Ectodermal cell (in vitro differentiated cells): ENCODE results near the gene ZBED1.
"Not testable (repeated sequence)": the region's sequence is repeated elsewhere in the genome, so short reads cannot be mapped to it uniquely, and the experiment has no call there.

ENCODE experiments used
- H3K27ac ChIP-seq: 2 replicates; pipeline ENCODE4 v1.7.0; 2013; ENCODE audit warnings: mild to moderate bottlenecking, low read depth, low read length; ENCODE audit not compliant: insufficient read depth, poor library complexity, severe bottlenecking
- H3K27me3 ChIP-seq: 2 replicates; pipeline ENCODE4 v1.7.0; 2013; ENCODE audit warnings: mild to moderate bottlenecking, low read length; ENCODE audit not compliant: insufficient read depth, control insufficient read depth, poor library complexity, severe bottlenecking
- H3K36me3 ChIP-seq: one replicate; pipeline ENCODE4 v1.7.0; 2013; ENCODE audit warnings: low read length; ENCODE audit not compliant: control insufficient read depth, insufficient read depth
- H3K4me1 ChIP-seq: one replicate; pipeline ENCODE4 v1.7.0; 2013; ENCODE audit warnings: low read length; ENCODE audit not compliant: control insufficient read depth, insufficient read depth
- H3K4me3 ChIP-seq: 2 replicates; pipeline ENCODE4 v1.7.0; 2013; ENCODE audit warnings: low read depth, low read length, control low read depth; ENCODE audit not compliant: insufficient read depth
- H3K9me3 ChIP-seq: 2 replicates; pipeline ENCODE4 v1.7.0; 2013; ENCODE audit warnings: mild to moderate bottlenecking, low read length, moderate library complexity; ENCODE audit not compliant: control insufficient read depth
- WGBS, 2 experiments: methylation state at CpG; one replicate each; pipeline ENCODE4 v1.1.7; 2013; ENCODE audit warnings: missing lambda C conversion rate in 2 of 2; 5-methylcytosine and 5-hydroxymethylcytosine counted together

ZBED1 gene

GRCh38 chrX:2456091-2456490 is 44.7 kb downstream of the ZBED1 start:
- H3K4me1 ChIP-seq, H3K27me3 ChIP-seq, H3K4me3 ChIP-seq, H3K9me3 ChIP-seq, H3K36me3 ChIP-seq, H3K27ac ChIP-seq: not testable (repeated sequence)
- 92 to 97% methylated on average over 8 of the region's 8 CpGs for WGBS, 2 experiments

- H3K4me1 ChIP-seq = peaks cover 12% of the 10 kb centered on the region
- not testable (repeated sequence) for H3K27me3 ChIP-seq, H3K4me3 ChIP-seq, H3K36me3 ChIP-seq, H3K27ac ChIP-seq, H3K9me3 ChIP-seq
- 92 to 93% methylated on average over 7 to 9 of the region's 9 CpGs for WGBS, 2 experiments
Observed at GRCh38 chrX:2454620-2455019, 46.2 kb downstream of the ZBED1 start.

DNA sequence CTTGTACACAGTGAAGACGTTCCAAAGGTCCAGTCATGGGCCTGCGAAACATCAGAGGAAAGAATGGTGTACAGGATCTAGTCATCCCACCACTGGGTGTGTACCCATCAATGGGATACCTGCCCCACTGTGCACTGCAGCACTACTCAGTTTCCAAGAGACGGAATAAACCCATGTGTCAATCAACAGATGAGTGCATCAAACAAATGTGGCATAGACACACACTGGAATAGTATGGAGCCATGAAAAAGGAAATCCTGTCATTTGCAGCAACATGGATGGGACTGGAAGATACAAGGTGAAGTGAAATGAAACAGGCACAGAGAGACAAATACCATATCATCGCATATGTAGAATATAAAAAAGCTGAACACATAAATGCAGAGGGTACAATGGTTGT is 48.0 kb downstream of the ZBED1 start:
- WGBS, 2 experiments = 96 to 97% methylated on average over 4 of the region's 4 CpGs
- H3K27ac ChIP-seq = no peak overlapping the region
- H3K27me3 ChIP-seq = no peaks in the 10 kb centered on the region
- H3K36me3 ChIP-seq = no peaks in the 10 kb centered on the region
- H3K4me1 ChIP-seq = peaks cover 12% of the 10 kb centered on the region
- H3K4me3 ChIP-seq = no peak overlapping the region
- H3K9me3 ChIP-seq = no peaks in the 10 kb centered on the region

DNA sequence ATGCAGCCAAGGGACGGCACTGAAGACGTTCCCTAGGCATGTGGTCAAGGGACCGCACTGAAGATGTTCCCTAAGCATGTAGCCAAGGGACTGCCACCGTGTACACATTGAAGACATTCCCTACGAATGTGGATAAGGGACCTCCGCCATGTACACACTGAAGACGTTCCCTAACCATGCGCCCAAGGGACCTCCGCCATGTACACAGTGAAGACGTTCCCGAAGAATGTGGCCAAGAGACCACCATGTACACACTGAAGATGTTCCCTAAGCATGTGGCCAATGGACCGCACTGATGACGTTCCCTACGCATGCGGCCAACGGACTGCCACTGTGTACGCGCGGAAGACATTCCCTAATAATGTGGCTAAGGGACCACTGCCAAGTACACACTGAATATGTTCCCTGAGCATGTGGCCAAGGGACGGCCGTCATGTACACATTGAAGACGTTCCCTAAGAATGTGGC is 48.4 kb downstream of the ZBED1 start:
- Histone ChIP-seq H3K27me3 (no peaks in the 10 kb centered on the region), H3K4me3 (no peak overlapping the region), H3K4me1 (peaks cover 12% of the 10 kb centered on the region), H3K9me3 (no peaks in the 10 kb centered on the region), H3K36me3 (no peaks in the 10 kb centered on the region), H3K27ac (no peak overlapping the region)
- 91 to 92% methylated on average over 22 of the region's 22 CpGs for WGBS, 2 experiments

GRCh38 chrX:2451501-2452316 is 49.1 kb downstream of the ZBED1 start:
- peaks cover 12% of the 10 kb centered on the region for H3K4me1 ChIP-seq
- no peaks in the 10 kb centered on the region for H3K27me3 ChIP-seq
- H3K9me3 ChIP-seq = no peaks in the 10 kb centered on the region
- no peak overlapping the region for H3K4me3 ChIP-seq
- H3K27ac ChIP-seq = peak overlapping the region; percentile 69
- 61 to 65% methylated on average over 25 of the region's 25 CpGs for WGBS, 2 experiments
- no peaks in the 10 kb centered on the region for H3K36me3 ChIP-seq

- Histone ChIP-seq H3K27me3 (no peaks in the 10 kb centered on the region), H3K36me3 (no peaks in the 10 kb centered on the region), H3K27ac (peak overlapping the region; percentile 63), H3K9me3 (no peaks in the 10 kb centered on the region), H3K4me3 (no peak overlapping the region), H3K4me1 (peaks cover 12% of the 10 kb centered on the region)
- 4 to 27% methylated on average over 3 to 5 of the region's 5 CpGs for WGBS, 2 experiments
Observed at GRCh38 chrX:2450681-2451080, 50.1 kb downstream of the ZBED1 start.

- no peak overlapping the region for H3K27ac ChIP-seq
- H3K9me3 ChIP-seq = no peaks in the 10 kb centered on the region
- H3K36me3 ChIP-seq = no peaks in the 10 kb centered on the region
- H3K4me3 ChIP-seq = no peak overlapping the region
- WGBS, 2 experiments = 93% methylated on average over 13 of the region's 13 CpGs
- H3K4me1 ChIP-seq = peaks cover 12% of the 10 kb centered on the region
- H3K27me3 ChIP-seq = no peaks in the 10 kb centered on the region
Observed at GRCh38 chrX:2449135-2449886, 51.5 kb downstream of the ZBED1 start.

DNA sequence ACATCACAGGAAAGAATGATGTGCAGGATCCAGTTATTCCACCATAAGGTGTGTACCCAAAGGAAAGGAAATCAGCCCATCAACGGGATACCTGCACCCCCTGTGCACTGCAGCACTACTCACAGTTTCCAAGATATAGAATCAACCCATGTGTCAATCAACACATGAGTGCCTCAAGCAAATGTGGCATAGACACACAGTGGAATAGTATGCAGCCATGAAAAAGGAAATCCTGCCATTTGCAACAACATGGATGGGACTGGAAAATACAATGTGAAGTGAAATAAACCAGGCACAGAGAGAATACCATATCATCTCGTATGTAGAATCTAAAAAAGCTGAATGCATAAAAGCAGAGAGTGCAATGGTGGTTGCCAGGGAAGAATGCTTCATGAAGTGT is 53.3 kb downstream of the ZBED1 start:
- Histone ChIP-seq H3K4me1 (peaks cover 12% of the 10 kb centered on the region), H3K27ac (no peak overlapping the region), H3K27me3 (no peaks in the 10 kb centered on the region), H3K9me3 (no peaks in the 10 kb centered on the region), H3K4me3 (no peak overlapping the region), H3K36me3 (no peaks in the 10 kb centered on the region)
- WGBS, 2 experiments = 44 to 80% methylated on average over 1 to 2 of the region's 2 CpGs

DNA sequence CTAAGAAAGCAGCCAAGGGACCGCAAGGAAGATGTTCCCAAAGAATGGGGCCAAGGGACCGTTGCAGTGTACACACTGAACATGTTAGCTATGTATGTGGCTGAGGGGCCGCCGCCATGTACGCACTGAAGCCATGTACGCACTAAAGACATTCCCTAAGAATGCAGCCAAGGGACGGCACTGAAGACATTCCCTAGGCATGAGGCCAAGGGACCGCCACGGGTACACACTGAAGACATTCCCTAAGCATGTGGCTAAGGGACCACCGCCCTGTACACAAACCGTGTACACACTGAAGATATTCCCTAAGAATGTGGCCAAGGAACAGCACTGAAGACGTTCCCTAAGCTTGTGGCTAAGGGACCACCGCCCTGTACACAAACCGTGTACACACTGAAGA is 54.0 kb downstream of the ZBED1 start:
- Histone ChIP-seq H3K9me3 (no peaks in the 10 kb centered on the region), H3K36me3 (no peaks in the 10 kb centered on the region), H3K27me3 (no peaks in the 10 kb centered on the region), H3K4me3 (no peak overlapping the region), H3K27ac (no peak overlapping the region), H3K4me1 (peaks cover 12% of the 10 kb centered on the region)
- WGBS, 2 experiments = 96 to 97% methylated on average over 14 of the region's 14 CpGs
